B cell (primary cell): Measurements from ENCODE around the gene KRTAP20-4. TPM values are rescaled to one million over a fixed set of nuclear protein-coding genes. Genes with fewer than 3 reads are reported as not detected.

Source experiments
- ATAC-seq: fragments of 200-7000 bp; cut with Tn5 transposase; one replicate; pipeline ENCODE4 v1.10.0; 2021; ENCODE audit warnings: low read depth, mild to moderate bottlenecking, moderate number of reproducible peaks, moderate library complexity
- CTCF ChIA-PET: fragments of 350-600 bp; sonication (Branson Sonifier 250); formaldehyde crosslinking; loops from one replicate; lab custom pipeline; 2021; ENCODE audit warnings: antibody characterized with exemption, inconsistent platforms; lab: Charles Lee
- POLR2A ChIA-PET: fragments of 350-600 bp; sonication (Branson Sonifier 250); formaldehyde crosslinking; loops from one replicate; lab custom pipeline; 2021; ENCODE audit warnings: antibody characterized with exemption; lab: Charles Lee
- DNase-seq: peaks from one replicate; pipeline ENCODE4 v3.0.0; 2013
- H2AFZ ChIP-seq: 2 replicates; pipeline ENCODE4 v1.6.1; 2012; ENCODE audit warnings: mild to moderate bottlenecking, low read depth, low read length; ENCODE audit not compliant: insufficient read depth, poor library complexity, severe bottlenecking
- H3K27ac ChIP-seq, 2 donors: 1 replicate in 1 of 2; 2 replicates in 1 of 2; pipeline ENCODE4 v1.5.1; 2012 to 2013; ENCODE audit warnings: low read length in 2 of 2, mild to moderate bottlenecking in 2 of 2, moderate library complexity in 1 of 2
- H3K27me3 ChIP-seq, 4 experiments: fragments of 200-600 bp in 1 of 4; sonication (generic) in 1 of 4; replicated peaks in 1 of 4; 1 replicate in 2 of 4; 2 replicates in 2 of 4; pipeline versions ENCODE4 v1.6.1 to v1.7.0; 2013 to 2016; ENCODE audit warnings: low read length in 3 of 4, mild to moderate bottlenecking in 2 of 4, mixed read lengths in 1 of 4, moderate library complexity in 1 of 4; ENCODE audit not compliant: insufficient read depth in 4 of 4, control insufficient read depth in 3 of 4; ENCODE audit errors: control extremely low read depth in 1 of 4
- H3K36me3 ChIP-seq, 2 experiments: replicated peaks in 1 of 2; 1 replicate in 1 of 2; 2 replicates in 1 of 2; pipeline versions ENCODE4 v1.6.1 to v1.7.1; 2013; ENCODE audit warnings: low read length in 1 of 2; ENCODE audit not compliant: insufficient read depth in 2 of 2, control insufficient read depth in 1 of 2; ENCODE audit errors: control extremely low read depth in 1 of 2, extremely low read depth in 1 of 2
- H3K4me1 ChIP-seq, 2 donors: fragments of 200-600 bp in 1 of 2; sonication (generic) in 1 of 2; 1 replicate in 1 of 2; 2 replicates in 1 of 2; pipeline versions ENCODE4 v1.5.1 to v1.6.1; 2013 to 2017; ENCODE audit warnings: low read length in 2 of 2; ENCODE audit not compliant: control insufficient read depth in 2 of 2, insufficient read depth in 2 of 2
- H3K4me2 ChIP-seq: replicated peaks from 2 replicates; pipeline ENCODE3; 2012; ENCODE audit warnings: mild to moderate bottlenecking, low read depth, low read length; ENCODE audit not compliant: poor library complexity, severe bottlenecking
- H3K4me3 ChIP-seq, 5 experiments: fragments of 200-600 bp in 1 of 5; sonication (generic) in 1 of 5; 1 replicate in 3 of 5; 2 replicates in 2 of 5; pipeline versions ENCODE4 v1.5.1 to v1.7.0; 2011 to 2016; ENCODE audit warnings: low read length in 4 of 5, mild to moderate bottlenecking in 4 of 5, low read depth in 2 of 5, control low read depth in 1 of 5, moderate library complexity in 1 of 5; ENCODE audit not compliant: insufficient read depth in 1 of 5; ENCODE audit errors: control extremely low read depth in 1 of 5, extremely low read depth in 1 of 5
- H3K79me2 ChIP-seq: fragments of 200-600 bp; sonication (generic); one replicate; pipeline ENCODE4 v1.6.0; 2016; ENCODE audit warnings: low read length; ENCODE audit not compliant: control insufficient read depth, insufficient read depth
- H3K9ac ChIP-seq: fragments of 200-600 bp; sonication (generic); 2 replicates; pipeline ENCODE4 v1.6.1; 2017; ENCODE audit warnings: mild to moderate bottlenecking, low read length, moderate library complexity
- H3K9me3 ChIP-seq, 3 donors: one replicate each; pipeline versions ENCODE4 v1.6.1 to v1.7.1; 2013; ENCODE audit warnings: low read length in 2 of 3; ENCODE audit not compliant: control insufficient read depth in 2 of 3, insufficient read depth in 1 of 3; ENCODE audit errors: control extremely low read depth in 1 of 3
- H4K20me1 ChIP-seq: 2 replicates; pipeline ENCODE4 v1.6.0; 2012; ENCODE audit warnings: mild to moderate bottlenecking, low read length; ENCODE audit not compliant: insufficient read depth, control insufficient read depth, poor library complexity, severe bottlenecking
- H3K27ac Mint-ChIP-seq: one replicate; pipeline ENCODE4 v1.8.0; 2021; ENCODE audit warnings: mixed read lengths
- H3K27me3 Mint-ChIP-seq: one replicate; pipeline ENCODE4 v1.8.0; 2021; ENCODE audit warnings: mixed read lengths
- H3K4me1 Mint-ChIP-seq: one replicate; pipeline ENCODE4 v1.8.0; 2021; ENCODE audit warnings: mixed read lengths
- H3K4me3 Mint-ChIP-seq: one replicate; pipeline ENCODE4 v1.8.0; 2021; ENCODE audit warnings: mixed read lengths
- H3K9me3 Mint-ChIP-seq: one replicate; pipeline ENCODE4 v1.8.0; 2022; ENCODE audit warnings: mixed read lengths; ENCODE audit not compliant: insufficient read depth
- EZH2 ChIP-seq: IDR thresholded peaks from 2 replicates; pipeline ENCODE4 v1.6.1; 2012; ENCODE audit warnings: borderline replicate concordance, low read depth, mild to moderate bottlenecking, moderate library complexity, low read length; ENCODE audit not compliant: insufficient read depth, poor library complexity, severe bottlenecking
- WGBS: methylation state at CpG from one replicate; pipeline ENCODE4 v1.1.5; 2013; ENCODE audit warnings: missing lambda C conversion rate; ENCODE audit not compliant: insufficient coverage; 5-methylcytosine and 5-hydroxymethylcytosine counted together
- intact Hi-C: fragments of 100-400 bp; cut with micrococcal nuclease; formaldehyde crosslinking; loops from one replicate; pipeline ENCODE4 v1.10.0; 2022
- polyA plus RNA-seq: library from polyadenylated mRNA; depleted of rRNA; stranded (reverse); fragments of >200 nt; gene quantifications from 2 replicates; pipeline ENCODE4 v1.2.3, GENCODE V29; 2012
- total RNA-seq, 2 donors: library from RNA; stranded (reverse); fragments of 120-200 nt in 1 of 2; gene quantifications; 1 replicate in 1 of 2; 2 replicates in 1 of 2; pipeline versions ENCODE4 v1.2.3 to v1.2.4, GENCODE V29; 2013 to 2022
- TF ChIP-seq, protein P1 (sequence below): fragments of 200-600 bp; IDR thresholded peaks from one replicate; pipeline ENCODE4 v1.8.0; 2022; ENCODE audit warnings: antibody characterized with exemption, mild to moderate bottlenecking

Gene KRTAP20-4
- total and polyA plus RNA-seq, 2 donors (not counting 1 experiment from before 2014, with no cell fraction given): not detected

DNA sequence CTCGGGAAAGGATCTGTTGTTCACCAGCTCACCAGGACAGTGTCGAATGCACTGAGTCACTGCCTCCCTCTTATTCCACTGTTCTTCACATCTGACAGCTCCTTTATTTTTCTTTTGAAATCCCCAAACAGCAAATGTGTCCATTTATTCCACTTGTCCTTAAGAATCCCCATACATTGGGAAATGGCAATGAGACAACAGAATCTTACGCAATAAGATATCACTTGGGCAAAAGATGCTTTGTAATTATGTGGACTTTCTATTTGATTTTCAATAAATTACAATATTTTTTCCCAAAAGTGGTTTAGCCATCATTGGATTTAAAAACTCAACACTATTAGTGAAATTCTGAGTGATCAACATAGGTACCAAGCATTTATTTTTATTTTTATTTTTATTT, 18.3 kb downstream of the KRTAP20-4 start:
- Histone ChIP-seq H3K9ac (no peak overlapping the region), H3K79me2 (no peaks in the 10 kb centered on the region), H3K4me2 (no peak overlapping the region), H3K4me1 (no peaks in the 10 kb centered on the region), H3K36me3 (no peaks in the 10 kb centered on the region), H4K20me1 (no peaks in the 10 kb centered on the region), H3K27ac (no peak overlapping the region), H3K27me3 (no peaks in the 10 kb centered on the region), H3K4me3 (no peak overlapping the region), H3K9me3 (no peaks in the 10 kb centered on the region), H2AFZ (no peak overlapping the region)
- WGBS: 100% methylated on average over 2 of the region's 3 CpGs
- ChIA-PET CTCF (no interaction called here), POLR2A (no interaction called here)
- no peak overlapping the region for H3K27ac Mint-ChIP-seq
- ATAC-seq (no peak), DNase-seq (no peak)
- H3K4me3 Mint-ChIP-seq: no peak overlapping the region
- no peak for TF ChIP-seq EZH2
- TF ChIP-seq, protein P1, sequence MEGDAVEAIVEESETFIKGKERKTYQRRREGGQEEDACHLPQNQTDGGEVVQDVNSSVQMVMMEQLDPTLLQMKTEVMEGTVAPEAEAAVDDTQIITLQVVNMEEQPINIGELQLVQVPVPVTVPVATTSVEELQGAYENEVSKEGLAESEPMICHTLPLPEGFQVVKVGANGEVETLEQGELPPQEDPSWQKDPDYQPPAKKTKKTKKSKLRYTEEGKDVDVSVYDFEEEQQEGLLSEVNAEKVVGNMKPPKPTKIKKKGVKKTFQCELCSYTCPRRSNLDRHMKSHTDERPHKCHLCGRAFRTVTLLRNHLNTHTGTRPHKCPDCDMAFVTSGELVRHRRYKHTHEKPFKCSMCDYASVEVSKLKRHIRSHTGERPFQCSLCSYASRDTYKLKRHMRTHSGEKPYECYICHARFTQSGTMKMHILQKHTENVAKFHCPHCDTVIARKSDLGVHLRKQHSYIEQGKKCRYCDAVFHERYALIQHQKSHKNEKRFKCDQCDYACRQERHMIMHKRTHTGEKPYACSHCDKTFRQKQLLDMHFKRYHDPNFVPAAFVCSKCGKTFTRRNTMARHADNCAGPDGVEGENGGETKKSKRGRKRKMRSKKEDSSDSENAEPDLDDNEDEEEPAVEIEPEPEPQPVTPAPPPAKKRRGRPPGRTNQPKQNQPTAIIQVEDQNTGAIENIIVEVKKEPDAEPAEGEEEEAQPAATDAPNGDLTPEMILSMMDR: no peak
- peaks cover 5% of the 10 kb centered on the region for H3K9me3 Mint-ChIP-seq
- intact Hi-C loops: no loop called here
- H3K4me1 Mint-ChIP-seq: no peaks in the 10 kb centered on the region
- no peaks in the 10 kb centered on the region for H3K27me3 Mint-ChIP-seq

DNA sequence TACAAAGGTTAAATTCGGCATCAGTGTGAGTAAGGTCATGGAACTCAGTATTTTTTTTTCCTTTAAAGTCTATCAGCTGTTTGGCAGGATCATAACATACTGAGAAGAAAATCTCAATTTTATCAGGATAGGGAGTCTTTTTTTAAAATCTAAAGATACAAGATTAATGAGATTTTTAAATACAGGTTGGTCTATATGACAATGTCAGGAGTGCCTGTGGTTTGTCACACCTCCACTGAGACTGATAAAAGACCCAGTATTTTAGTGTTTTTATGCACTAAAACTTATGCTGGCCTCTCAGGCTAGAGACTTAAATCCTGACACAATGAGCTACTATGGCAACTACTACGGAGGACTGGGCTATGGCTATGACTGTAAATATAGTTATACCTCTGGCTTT, 22.1 kb downstream of the KRTAP20-4 start, which contains the start of gene KRTAP20-3:
Gene KRTAP20-3 (plus strand): TSS at position 301 of the 400 bp plus-strand sequence.
- H3K27ac ChIP-seq: no peak within 1 kb of the TSS
- no peak within 1 kb of the TSS for H2AFZ ChIP-seq
- peaks cover 4% of the 10 kb centered on the region for H3K9me3 Mint-ChIP-seq
- no peaks in the 10 kb centered on the region for H4K20me1 ChIP-seq
- TF ChIP-seq EZH2: no peak
- TF ChIP-seq, protein P1: no peak
- ATAC-seq (no peak), DNase-seq (no peak)
- H3K79me2 ChIP-seq: no peaks in the 10 kb centered on the region
- H3K4me3 Mint-ChIP-seq: no peak within 1 kb of the TSS
- no peaks in the 10 kb centered on the region for H3K4me1 ChIP-seq
- H3K9ac ChIP-seq: no peak within 1 kb of the TSS
- POLR2A ChIA-PET: no interaction called here
- H3K27me3 Mint-ChIP-seq: no peaks in the 10 kb centered on the region
- no peak within 1 kb of the TSS for H3K4me2 ChIP-seq
- H3K9me3 ChIP-seq: no peaks in the 10 kb centered on the region
- H3K4me3 ChIP-seq: no peak within 1 kb of the TSS
- no peak within 1 kb of the TSS for H3K27ac Mint-ChIP-seq
- CTCF ChIA-PET: no interaction called here
- no peaks in the 10 kb centered on the region for H3K27me3 ChIP-seq
- H3K36me3 ChIP-seq: no peaks in the 10 kb centered on the region
- H3K4me1 Mint-ChIP-seq: no peaks in the 10 kb centered on the region
- no CpG with 5 or more reads among the region's 2 CpGs for WGBS
- intact Hi-C loops: no loop called here
